Activated CD4-positive, alpha-beta T cell treated with anti-CD3 and anti-CD28 coated beads for 24 hours (primary cell): ENCODE measurements around the gene ESYT1.
"Not testable (repeated sequence)": the region's sequence is repeated elsewhere in the genome, so short reads cannot be mapped to it uniquely, and the experiment has no call there.

Source experiments
- DNase-seq, 2 donors: peaks; one replicate each; pipeline ENCODE4 v3.0.0-alpha.2; 2020; ENCODE audit warnings: low read depth in 2 of 2

The ESYT1 gene

GRCh38 chr12:56155256-56155845 is 27.3 kb downstream of the ESYT1 start:
- DNase-seq = no peak

- not testable (repeated sequence) for DNase-seq
These were observed 28.6 kb downstream of the ESYT1 start for GRCh38 chr12:56156464-56157200.

GRCh38 chr12:56157201-56158028 is 29.3 kb downstream of the ESYT1 start:
- DNase-seq = peak; percentile 27 to 43

DNA sequence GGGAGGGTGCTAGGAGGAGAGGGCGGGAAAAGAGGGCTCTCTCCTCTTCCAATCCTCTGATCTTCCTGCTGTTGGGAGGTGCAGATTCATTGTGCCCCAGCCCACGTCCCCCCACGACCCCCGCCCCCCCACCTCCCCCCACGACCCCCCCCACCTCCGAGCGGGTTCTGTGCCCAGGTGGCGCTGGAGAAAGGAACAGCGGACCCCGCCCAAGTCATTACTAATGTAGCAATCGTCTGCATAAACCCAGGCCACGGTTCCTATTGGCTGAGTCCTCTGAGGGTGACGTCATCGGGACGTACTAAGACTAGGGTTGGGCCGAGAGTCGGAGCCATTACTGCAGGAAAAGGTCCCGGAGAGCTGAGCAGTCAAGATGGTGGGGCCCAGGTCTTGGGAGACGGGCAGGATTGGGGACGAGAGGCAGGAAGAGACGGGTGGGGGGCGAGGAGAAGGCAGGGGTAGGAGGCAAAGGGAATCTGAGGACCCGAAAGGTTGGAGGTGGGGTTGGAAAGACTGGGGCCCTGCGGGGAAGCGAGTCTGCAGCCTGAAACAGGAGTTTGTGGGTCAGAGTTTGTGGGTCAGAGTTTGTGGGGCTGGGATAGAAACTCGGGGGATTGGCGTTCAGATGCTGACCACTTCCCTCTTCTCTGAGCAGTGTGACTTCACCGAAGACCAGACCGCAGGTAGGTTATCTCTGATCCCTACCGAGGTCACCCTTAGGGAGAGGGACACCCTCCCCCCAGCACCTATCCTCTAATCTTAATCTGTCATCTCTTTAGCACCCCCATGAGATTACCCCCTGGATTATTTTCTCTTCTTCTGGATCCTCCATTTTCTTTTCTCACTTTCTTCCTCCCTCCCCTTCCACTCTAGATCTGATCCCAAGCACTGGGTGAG is 30.2 kb downstream of the ESYT1 start, which contains the start of gene MYL6:
MYL6 (plus strand) TSS at position 331 of the 897 bp plus-strand sequence; CDS start at position 374, 43 bp downstream.
- peak; percentile 86 to 88 for DNase-seq

- no peak for DNase-seq
These were observed 30.9 kb downstream of the ESYT1 start for GRCh38 chr12:56158926-56159461.

- DNase-seq = no peak
These were observed 31.6 kb downstream of the ESYT1 start for GRCh38 chr12:56159482-56160192.

- peak; percentile 31 for DNase-seq
These were observed 32.2 kb downstream of the ESYT1 start for GRCh38 chr12:56160193-56160763.

DNA sequence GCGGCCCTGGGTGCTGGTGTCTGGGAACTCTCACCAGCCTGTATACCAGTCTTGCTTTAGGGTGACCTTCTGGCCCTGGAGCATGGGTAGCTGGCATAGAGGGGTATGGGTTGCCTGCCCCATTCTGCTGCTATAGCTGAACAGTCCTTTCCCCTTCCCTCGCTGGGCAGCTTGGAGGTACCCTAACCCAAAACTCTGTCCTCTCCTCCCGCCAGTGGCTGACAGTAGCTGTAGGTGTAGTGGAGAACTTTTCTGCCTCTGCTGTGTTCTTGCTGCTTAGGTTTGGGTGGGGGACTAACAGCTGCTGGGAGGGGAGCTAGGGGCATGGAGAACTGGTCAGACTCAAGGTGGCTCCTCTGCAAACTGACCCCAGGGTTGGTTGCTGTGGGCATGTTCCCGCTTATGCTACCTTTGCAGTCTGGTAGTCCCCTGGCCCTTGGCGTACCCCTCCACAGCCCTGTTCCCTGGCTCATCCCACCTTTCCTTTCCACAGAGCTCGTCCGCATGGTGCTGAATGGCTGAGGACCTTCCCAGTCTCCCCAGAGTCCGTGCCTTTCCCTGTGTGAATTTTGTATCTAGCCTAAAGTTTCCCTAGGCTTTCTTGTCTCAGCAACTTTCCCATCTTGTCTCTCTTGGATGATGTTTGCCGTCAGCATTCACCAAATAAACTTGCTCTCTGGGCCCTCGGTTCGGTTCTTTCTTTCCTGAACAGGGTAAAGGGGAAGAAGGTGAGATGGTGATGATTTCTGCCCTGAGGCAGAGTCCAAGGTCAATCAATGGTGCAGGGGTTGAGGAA is 33.0 kb downstream of the ESYT1 start:
- no peak for DNase-seq

GRCh38 chr12:56161690-56162351 is 33.8 kb downstream of the ESYT1 start:
- no peak for DNase-seq

DNA sequence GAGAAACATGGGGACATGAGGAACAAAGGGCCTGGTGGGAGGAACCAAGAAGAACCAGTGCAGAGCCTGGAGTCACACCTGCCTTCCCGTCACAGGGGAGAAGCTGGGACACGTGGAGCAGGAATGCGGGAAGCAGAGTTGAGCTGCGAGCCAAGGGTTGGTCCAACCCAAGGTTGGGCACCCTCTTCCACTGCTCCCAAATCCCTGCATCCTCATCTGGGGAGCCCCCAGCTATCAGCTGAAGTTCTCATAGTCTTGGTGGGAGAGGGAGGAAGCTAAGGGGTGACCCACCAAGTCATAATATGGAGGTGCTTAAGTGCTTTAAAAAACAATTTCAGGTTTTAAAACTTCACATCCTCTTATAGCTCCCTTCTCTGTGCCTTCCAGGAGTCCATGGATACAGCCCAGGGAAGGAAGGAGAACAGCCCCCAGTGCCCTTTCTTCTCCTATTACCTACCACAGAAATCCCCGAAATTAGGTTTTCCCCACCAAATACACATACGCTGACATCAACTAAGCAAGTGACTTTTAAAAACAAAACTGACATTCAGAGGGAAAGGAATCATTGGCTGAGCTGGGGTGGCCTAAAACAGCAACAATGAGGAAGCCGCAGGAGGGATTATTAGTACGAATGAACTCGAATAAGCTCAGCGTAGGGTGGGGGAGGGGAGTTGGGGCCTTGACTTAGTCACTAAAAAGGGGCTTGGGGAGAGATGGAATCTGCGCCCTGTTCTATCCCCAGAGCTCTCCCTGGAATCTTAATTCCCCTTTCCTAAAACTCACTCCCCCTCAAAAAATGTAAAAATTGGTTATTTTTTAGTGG is 34.6 kb downstream of the ESYT1 start:
- DNase-seq = no peak

- no peak for DNase-seq
These were observed 35.7 kb downstream of the ESYT1 start for GRCh38 chr12:56163533-56164344.

DNA sequence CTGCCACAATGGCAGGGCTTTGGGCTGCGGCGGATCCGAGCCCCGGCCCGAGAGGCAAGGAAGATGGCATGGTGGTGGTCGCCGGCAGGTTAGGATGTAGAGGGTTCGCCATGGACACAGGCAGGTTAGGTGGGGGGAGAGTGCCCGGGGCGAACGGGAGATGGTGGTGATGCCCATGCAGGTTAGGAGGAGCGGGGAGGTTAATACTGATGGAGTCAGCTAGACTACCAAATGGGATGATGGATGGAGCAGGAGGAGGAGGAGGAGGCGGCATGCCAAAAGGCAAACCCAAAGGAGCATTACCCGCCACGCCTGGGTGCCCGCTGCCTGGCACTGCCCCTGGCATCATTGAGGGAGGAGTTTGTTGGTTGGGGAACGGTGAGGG is 36.3 kb downstream of the ESYT1 start:
- DNase-seq = no peak

DNA sequence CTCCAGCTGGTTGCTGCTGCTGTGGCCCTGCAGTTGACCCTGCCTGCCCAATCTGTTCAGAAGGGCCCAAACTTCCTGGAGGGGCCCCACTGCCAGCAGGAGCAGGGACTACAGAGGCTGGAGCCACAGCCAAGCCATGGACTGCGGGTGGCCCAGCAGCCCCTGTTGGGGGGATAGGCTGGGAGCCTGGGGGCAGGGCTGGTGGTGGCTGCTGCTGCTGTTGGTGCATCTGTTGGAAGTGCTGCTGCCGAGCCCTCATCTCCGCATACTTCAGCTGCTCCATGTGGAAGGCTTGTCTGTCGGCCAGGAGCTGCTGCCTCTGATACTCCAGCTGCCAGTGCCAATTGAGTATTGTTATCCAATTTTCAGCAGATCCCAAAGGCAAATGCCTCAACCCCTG is 37.3 kb downstream of the ESYT1 start:
- no peak for DNase-seq

GRCh38 chr12:56169229-56169759 is 41.2 kb downstream of the ESYT1 start:
- no peak for DNase-seq

- DNase-seq = no peak
These were observed 44.8 kb downstream of the ESYT1 start for GRCh38 chr12:56172839-56173238.

GRCh38 chr12:56178347-56178746 is 50.3 kb downstream of the ESYT1 start:
- DNase-seq = no peak

DNA sequence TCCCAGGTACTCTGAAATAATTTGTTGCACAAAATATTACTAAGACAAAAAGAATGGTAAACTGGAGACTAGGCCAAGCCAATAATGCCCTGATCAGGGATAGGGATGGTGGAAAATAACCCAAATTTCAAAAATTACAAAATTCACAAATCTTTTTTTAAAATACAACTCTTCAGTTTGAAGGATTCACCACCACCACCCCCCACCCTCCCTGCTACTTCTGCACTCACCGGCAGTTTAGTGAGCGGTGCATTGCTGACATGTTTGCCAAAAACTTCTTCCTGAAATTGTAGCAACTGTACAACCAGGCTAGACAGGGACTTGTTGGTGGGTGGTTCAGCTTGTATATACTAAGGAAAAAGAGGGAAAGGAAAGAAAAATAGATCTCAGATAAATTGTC is 58.9 kb downstream of the ESYT1 start:
- no peak for DNase-seq
